Subcutaneous adipose tissue (tissue), 4 donors: ENCODE data around the gene HOXA4. TPM values are rescaled to one million over a fixed set of nuclear protein-coding genes. Genes with fewer than 3 reads are reported as not detected.

Source experiments
- total RNA-seq, 4 donors: library from RNA; depleted of rRNA; stranded (reverse); fragments of >200 nt; gene quantifications; one replicate each; pipeline ENCODE4 v1.1.0, GENCODE V29; 2016
- TF ChIP-seq, protein P1 (sequence below): fragments of 450-650 bp; IDR thresholded peaks from one replicate; pipeline ENCODE4 v1.5.1; 2016; ENCODE audit warnings: low read depth, mild to moderate bottlenecking, control low read depth, antibody characterized with exemption, moderate library complexity

HOXA4 gene
- total RNA-seq, 4 donors from 2014 or later = 1.2 to 2.4 (median 1.5) TPM; not detected in 1

DNA sequence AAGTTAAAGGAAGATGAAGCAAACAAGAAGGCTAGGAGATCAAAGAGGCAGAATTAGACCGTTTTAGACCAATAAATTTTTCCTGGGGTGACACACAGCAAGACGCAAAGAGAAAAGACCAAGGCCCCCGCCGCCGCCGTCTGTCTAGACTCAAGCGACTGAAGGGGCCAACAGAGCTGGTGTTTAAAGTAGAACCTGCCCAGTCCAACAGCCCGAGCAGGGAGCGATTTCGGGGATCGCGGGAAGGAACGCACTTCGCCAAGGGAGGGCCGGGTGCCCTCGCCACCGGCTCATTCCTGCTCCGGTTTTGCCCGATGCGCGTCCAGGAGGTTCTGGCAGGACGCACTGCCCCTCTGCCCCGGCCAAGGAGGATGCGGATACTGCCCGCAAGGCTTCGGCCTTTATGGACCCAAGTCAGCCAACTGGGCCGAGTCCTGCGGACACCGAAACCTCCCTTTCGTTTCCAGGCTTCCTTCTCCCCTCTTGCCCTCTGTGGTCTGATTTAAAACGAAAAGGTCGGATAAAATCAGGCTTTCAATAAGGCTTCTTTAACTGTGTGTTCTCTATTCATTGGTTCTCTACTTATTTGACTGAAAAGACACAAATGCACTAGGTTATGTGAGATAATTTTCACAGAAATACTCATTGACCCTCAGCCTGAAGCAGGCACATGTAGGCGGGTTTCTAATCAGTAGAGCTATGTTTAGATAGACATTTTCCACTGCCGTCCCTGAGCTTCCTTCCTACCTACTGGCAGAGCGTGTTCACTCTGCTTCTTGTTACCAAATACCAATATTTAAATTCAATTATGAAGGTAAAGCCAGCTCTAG is 28.1 kb upstream of the HOXA4 start:
- TF ChIP-seq, protein P1, sequence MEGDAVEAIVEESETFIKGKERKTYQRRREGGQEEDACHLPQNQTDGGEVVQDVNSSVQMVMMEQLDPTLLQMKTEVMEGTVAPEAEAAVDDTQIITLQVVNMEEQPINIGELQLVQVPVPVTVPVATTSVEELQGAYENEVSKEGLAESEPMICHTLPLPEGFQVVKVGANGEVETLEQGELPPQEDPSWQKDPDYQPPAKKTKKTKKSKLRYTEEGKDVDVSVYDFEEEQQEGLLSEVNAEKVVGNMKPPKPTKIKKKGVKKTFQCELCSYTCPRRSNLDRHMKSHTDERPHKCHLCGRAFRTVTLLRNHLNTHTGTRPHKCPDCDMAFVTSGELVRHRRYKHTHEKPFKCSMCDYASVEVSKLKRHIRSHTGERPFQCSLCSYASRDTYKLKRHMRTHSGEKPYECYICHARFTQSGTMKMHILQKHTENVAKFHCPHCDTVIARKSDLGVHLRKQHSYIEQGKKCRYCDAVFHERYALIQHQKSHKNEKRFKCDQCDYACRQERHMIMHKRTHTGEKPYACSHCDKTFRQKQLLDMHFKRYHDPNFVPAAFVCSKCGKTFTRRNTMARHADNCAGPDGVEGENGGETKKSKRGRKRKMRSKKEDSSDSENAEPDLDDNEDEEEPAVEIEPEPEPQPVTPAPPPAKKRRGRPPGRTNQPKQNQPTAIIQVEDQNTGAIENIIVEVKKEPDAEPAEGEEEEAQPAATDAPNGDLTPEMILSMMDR = no peak

DNA sequence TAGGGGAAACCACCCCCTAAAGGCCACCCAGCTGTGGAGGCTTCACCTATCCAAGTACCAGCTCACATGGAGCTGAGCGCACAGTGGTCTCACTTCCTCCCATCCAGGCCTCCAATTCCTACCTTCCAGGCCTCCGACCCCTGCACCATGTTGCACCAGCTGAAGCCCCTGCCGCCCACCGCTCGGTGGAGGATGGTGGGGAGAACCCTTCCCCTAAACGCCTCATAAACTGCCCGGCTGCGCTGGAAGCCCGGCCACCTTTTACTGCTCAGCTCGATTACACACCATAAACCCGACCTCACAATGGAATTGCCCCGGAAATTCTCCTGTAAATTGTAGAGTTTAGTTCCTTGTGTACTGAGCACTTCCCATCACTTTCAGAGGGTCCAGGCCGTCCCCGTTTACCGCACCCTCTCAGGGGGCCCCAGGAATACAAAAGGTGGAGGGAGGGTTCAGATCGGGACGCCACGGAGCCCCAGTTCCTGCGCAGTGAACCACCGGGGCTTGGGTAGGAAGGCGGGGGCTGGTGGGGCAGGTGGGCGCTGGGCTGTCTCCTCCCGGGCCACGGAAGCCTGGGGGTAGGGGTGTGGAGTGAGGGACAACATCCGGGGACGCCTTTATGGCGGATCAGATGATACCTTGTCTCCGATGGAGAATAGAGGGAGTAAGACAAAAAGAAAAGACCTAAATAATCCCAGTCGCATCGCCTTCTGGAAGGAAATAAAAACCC is 27.3 kb upstream of the HOXA4 start:
- TF ChIP-seq, protein P1 = no peak

DNA sequence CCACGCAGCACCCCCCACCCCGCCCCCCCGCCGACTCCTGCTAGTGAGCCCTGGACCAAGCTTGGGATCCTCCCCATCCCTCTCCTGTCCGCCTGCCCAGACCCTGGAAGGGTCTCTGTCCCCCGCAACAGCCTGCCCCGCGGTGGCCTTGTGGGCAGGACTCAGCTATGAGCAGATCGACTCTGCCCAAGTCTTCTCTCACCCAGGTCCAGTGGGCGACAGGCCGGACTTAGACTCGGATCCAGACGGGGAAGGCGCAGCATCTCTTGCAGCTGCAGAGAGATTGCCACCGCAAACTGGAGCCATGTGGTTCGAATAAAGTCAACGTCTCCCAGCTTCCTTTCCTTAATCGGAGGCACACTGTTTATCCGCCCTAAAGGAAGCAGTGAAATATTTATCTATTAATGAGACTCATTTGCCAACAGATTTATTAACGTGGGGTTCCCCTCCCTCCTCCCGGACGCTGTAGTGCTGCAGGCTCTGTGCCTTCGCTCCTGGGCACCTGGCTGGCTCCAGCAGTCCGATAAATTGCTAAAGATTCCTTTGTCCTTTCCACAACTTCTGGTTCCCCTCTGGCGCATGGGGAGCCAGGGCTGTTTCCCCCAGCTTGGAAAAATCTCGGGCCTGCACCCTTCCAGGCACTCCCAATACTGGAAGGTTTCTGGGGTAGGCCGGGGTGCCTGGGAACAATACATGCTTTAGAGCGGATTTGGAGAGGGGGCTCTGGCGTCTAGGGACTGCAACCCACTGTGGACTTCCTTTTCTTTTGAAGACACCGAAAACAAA is 26.6 kb upstream of the HOXA4 start:
- TF ChIP-seq, protein P1 = no peak

DNA sequence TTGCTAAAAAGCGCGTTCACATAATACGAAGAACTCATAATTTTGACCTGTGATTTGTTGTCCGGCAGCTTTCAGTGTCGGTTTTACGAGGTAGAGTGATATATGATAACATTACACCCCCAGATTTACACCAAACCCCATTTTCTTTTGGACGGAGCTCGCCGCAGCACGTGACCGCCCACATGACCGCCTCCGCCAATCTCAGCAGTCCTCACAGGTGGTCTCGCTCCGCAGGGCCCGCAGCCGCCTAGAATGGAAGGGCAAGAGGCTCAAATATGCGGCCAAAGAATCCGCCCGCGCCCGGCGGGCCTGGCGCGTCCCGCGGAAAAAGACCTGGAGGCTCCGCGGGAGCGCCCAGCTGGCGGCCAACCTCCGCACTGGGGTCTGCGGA is 25.9 kb upstream of the HOXA4 start, which contains the start of gene HOXA7:
HOXA7 (minus strand) TSS at position 168 of the 391 bp plus-strand sequence; CDS start at position 38, 130 bp downstream.
- TF ChIP-seq, protein P1 = no peak

DNA sequence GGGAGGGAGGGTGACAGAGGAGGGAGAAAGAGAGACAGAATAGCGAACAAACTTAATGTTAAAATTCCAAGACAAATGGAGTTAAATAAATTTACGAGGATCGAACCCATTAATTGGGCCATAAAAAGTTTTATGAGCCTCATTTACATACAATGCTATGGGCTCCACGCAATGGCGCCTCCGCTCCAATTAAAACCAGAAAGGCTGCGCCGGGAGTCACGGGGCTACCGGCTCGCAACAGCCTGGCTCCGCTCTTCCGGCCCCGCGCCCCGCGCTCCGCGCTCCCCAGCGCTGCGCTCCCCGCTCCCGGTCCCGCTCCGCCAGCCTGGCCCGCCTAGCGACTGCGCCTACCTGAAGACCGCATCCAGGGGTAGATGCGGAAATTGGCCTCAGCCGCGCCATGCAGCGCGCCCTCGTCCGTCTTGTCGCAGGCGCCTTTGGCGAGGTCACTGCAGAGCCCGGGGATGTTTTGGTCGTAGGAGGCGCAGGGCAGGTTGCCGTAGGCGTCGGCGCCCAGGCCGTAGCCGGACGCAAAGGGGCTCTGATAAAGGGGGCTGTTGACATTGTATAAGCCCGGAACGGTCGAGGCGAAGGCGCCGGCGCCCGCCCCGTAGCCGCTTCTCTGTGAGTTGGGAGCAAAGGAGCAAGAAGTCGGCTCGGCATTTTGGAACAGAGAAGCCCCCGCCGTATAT is 25.4 kb upstream of the HOXA4 start:
- TF ChIP-seq, protein P1 = no peak

DNA sequence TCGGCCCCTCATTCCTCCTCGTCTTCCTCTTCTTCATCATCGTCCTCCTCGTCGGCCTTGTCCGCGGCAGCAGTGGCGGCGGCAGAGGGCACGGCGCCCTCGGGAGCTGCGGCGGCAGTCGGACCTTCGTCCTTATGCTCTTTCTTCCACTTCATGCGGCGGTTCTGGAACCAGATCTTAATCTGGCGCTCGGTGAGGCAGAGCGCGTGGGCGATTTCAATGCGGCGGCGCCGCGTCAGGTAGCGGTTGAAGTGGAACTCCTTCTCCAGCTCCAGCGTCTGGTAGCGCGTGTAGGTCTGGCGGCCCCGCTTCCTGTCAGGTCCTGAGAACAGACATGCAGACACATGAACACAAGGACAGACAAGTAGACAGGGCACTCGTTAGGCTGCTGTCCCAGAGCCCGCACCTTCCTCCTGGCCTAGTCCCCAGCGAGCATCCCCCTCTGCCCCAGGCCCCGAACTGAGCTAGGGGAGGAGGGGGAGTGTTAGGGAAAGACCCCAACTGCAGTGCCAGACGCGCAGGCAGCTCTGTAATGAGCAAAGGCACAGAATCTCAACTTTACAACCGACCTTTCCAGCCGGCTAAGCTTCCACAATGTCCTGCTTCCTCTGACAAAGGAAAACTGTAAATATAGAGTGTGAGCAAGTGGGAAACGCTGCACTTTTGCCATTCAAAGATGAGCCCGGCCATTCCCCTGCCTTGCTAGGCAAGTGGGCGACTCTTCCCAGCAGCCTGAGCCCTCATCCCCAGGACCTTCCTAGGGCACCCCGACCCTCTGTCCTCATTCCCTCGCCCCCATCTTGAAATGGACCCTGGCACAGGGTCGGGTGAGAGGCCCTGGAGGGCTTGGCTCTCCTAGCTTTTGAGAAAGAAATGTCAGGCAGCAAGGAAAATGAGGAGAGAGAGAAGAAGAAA is 24.6 kb upstream of the HOXA4 start:
- TF ChIP-seq, protein P1 = no peak
